OCI-LY7 (cell line): ENCODE measurements around the gene TBPL2.

ENCODE experiments used
- CTCF ChIP-seq: fragments of 200-600 bp; sonication (generic); conservative IDR thresholded peaks from 2 replicates; pipeline ENCODE4 v1.5.1; 2014; ENCODE audit warnings: mild to moderate bottlenecking, antibody characterized with exemption, low read length, moderate library complexity, mixed read lengths
- EZH2phosphoT487 ChIP-seq: fragments of 200-600 bp; sonication (generic); IDR thresholded peaks from 2 replicates; pipeline ENCODE4 v1.6.1; 2018; ENCODE audit warnings: low read depth, borderline replicate concordance, mild to moderate bottlenecking, mixed run types, antibody characterized with exemption, low read length, moderate library complexity, mixed read lengths

- TF ChIP-seq EZH2phosphoT487, result no peak
- no peak for TF ChIP-seq CTCF
Observed at GRCh38 chr14:55448141-55448614, 7.8 kb upstream of the TBPL2 start.
